ENCODE measurements around the gene SNCAIP.

SNCAIP gene

GRCh38 chr5:122427621-122428020 is 115.6 kb downstream of the SNCAIP start:
- no peak for DNase-seq (ENCODE audit: low read depth)

- DNase-seq (ENCODE audit: low read depth), result no peak
Observed at GRCh38 chr5:122429545-122430318, 117.7 kb downstream of the SNCAIP start.

DNA sequence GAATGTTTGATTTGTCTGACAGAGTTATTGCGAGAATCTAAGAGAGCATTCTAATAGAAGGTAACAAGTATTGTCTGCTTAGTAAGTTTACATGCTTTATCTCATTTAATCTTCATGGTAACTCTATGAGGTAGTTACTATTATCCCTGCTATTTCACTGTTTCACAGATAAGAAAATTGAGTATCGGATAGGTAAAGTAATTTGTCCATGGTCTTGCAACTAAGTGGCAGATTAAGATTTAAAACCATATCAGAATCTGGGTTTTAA is 118.2 kb downstream of the SNCAIP start:
- DNase-seq (ENCODE audit: low read depth), result no peak

GRCh38 chr5:122431298-122431697 is 119.3 kb downstream of the SNCAIP start:
- DNase-seq (ENCODE audit: low read depth), result no peak

- no peak for DNase-seq (ENCODE audit: low read depth)
Observed at GRCh38 chr5:122434205-122434970, 122.4 kb downstream of the SNCAIP start.

- no peak for DNase-seq (ENCODE audit: low read depth)
Observed at GRCh38 chr5:122435234-122435633, 123.2 kb downstream of the SNCAIP start.

DNA sequence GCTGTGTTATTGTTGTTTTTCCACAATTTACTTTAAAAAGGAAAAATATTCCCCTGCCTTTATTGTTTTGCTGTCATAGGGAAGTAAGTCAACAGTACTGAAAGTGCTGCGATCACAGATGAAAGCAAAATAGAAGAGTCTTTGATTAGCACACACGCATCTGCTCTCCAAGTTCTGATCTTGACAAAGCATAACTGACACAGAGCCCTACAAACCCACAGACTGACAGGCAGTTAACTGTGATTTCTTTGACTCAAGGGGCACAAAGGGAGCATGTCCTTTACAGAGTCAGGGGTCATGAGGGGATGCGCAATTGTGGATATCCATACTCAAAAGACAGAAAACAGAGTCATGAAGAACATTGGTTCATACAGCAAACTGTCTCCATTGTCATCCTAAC is 123.7 kb downstream of the SNCAIP start:
- DNase-seq (ENCODE audit: low read depth), result no peak

- DNase-seq (ENCODE audit: low read depth), result no peak
Observed at GRCh38 chr5:122436615-122437014, 124.6 kb downstream of the SNCAIP start.

- DNase-seq (ENCODE audit: low read depth), result no peak
Observed at GRCh38 chr5:122439645-122440044, 127.6 kb downstream of the SNCAIP start.

- DNase-seq (ENCODE audit: low read depth), result no peak
Observed at GRCh38 chr5:122442938-122443337, 130.9 kb downstream of the SNCAIP start.

- DNase-seq (ENCODE audit: low read depth), result no peak
Observed at GRCh38 chr5:122444411-122444810, 132.4 kb downstream of the SNCAIP start.

GRCh38 chr5:122445070-122445469 is 133.0 kb downstream of the SNCAIP start:
- no peak for DNase-seq (ENCODE audit: low read depth)

GRCh38 chr5:122447072-122447471 is 135.0 kb downstream of the SNCAIP start:
- DNase-seq (ENCODE audit: low read depth), result no peak

- no peak for DNase-seq (ENCODE audit: low read depth)
Observed at GRCh38 chr5:122447879-122448278, 135.8 kb downstream of the SNCAIP start.

GRCh38 chr5:122454541-122454940 is 142.5 kb downstream of the SNCAIP start:
- DNase-seq (ENCODE audit: low read depth), result no peak

GRCh38 chr5:122455939-122456338 is 143.9 kb downstream of the SNCAIP start:
- no peak for DNase-seq (ENCODE audit: low read depth)

DNA sequence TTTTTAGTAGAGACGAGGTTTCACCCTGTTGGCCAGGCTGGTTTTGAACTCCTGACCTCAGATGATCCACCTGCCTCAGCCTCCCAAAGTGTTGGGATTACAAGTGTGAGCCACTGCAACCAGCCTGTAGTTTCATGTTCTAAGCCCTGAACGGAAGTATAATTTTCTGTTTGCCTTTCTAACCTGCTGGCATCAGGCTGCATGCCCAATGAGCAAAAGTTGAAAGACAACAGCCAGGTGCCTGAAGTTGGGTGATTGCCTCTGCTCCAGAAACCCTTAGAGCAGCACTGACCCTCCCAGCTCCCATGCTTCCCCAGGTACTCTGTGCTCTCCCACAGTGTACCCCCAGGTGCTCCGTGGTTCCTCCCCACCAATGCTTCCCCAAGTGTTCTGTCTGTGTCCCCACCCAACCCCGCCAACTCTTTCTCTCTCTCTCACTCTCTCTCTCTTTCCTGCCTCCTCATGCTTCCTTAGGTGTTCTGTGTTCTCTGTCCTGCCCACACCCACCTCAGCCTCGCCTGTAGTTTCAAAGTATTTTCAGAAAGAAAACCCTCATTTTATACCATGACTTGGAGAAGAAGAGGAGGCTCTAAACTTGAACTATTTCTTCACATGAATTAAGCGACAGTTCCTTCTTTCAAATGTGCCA is 145.3 kb downstream of the SNCAIP start:
- DNase-seq (ENCODE audit: low read depth), result no peak

DNA sequence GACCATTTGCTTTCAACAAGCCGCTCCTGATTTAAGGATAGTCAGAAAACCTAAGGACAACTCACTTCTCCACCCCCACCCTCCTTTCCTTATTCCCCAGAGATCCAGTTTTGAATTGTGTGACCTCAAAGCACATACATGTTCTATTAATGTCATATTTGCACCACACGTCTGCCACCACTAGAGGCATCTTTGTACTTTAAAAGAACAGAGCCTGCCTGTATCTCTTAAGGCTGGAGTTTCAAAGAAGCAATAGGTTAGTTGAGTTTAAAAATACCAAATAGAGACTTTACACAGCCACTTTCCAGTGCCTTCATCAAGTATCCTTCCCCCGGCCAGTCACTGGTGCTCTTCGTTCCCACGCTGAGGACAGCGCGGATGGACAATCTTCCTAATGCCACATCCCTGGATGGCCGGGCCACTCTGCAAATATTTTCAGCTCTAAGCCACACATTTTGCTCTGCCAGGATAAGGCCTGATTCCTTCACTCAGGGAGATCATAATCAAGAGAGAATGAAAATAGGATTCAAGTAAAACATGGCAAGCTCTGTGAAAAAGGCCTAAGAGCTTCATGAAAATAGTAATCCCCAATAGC is 146.3 kb downstream of the SNCAIP start:
- no peak for DNase-seq (ENCODE audit: low read depth)

DNA sequence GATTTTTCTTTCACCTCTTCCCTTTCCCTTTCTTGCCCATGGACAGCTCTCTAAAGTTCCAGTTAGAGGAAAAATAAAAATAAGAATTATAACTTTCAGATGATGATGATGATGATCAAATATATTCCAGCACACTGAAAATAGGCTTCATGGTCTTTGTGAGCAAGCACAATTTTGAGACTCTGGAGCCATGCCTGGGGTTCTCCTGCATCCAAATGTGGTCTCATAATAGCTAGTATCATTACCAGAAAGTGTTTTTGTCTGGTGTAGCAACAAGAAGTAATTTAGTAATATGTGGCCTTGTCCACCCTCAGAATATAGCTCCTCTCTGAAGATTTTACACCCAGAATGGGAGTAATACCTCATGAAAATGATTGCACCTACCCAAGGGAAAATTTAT is 150.4 kb downstream of the SNCAIP start:
- no peak for DNase-seq (ENCODE audit: low read depth)

- DNase-seq (ENCODE audit: low read depth), result no peak
Observed at GRCh38 chr5:122463221-122463620, 151.2 kb downstream of the SNCAIP start.

DNA sequence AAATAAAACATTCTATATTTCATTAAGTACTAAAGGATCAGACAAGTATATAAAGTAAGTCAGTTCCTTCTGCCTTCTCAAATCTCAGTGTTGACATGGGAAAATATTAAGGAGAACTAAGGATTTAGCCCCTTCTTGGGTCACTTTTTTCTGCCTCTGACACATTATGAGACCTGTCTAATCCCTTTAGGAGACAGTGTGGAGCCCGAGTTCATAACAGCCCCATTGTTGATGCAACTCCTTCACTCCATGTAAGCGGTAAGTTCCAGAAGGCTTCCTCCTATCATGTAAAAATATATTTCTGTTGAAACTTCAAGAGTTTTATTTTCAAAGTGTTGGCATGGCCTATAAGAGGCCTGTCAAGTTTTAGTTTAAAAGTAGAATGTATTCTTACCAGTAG is 152.2 kb downstream of the SNCAIP start:
- no peak for DNase-seq (ENCODE audit: low read depth)

- no peak for DNase-seq (ENCODE audit: low read depth)
Observed at GRCh38 chr5:122465031-122465577, 153.1 kb downstream of the SNCAIP start.

DNA sequence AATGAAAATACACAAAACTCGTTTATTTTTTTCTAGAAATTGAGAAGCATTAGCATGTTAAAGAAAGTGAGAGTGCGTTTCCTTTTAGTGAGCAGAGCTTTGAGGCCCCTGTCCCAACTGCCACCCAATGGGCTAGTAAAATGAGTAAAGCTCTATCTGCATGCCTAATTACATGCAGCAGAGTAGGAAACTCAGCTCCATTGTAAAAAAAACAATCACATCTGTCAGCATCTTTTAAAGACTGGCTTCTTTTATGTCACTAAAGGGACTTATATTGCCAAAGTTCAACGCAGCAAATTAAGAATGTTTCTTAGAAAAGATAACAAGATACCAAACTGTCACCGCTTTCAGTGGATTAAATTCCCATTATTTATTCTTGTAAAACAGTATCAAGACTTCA is 154.0 kb downstream of the SNCAIP start:
- DNase-seq (ENCODE audit: low read depth), result no peak

Measured in CMK (cell line).